GM12872 (cell line): ENCODE results near the gene SH3D19.

Experiments
- CTCF ChIP-seq: IDR thresholded peaks from 3 replicates; pipeline ENCODE4 v1.5.1; 2011; ENCODE audit warnings: low read depth, mild to moderate bottlenecking, low read length, moderate library complexity; ENCODE audit not compliant: insufficient read depth

The SH3D19 gene

GRCh38 chr4:151074416-151074916 is 250.9 kb downstream of the SH3D19 start:
- TF ChIP-seq CTCF: no peak
